GM21786 (cell line): ENCODE results near the gene ITGB1BP1.

Experiments used
- ATAC-seq: cut with Tn5 transposase; IDR thresholded peaks from one replicate; pipeline ENCODE4 v1.9.1; 2021; ENCODE audit not compliant: unreplicated experiment

The ITGB1BP1 gene

GRCh38 chr2:9354318-9354717 is 69.0 kb downstream of the ITGB1BP1 start:
- ATAC-seq, result no peak
